HG03571 (cell line): ENCODE data around the gene SUZ12.
"Not testable (repeated sequence)": the region's sequence is repeated elsewhere in the genome, so short reads cannot be mapped to it uniquely, and the experiment has no call there.

Experiments used
- ATAC-seq: cut with Tn5 transposase; IDR thresholded peaks from one replicate; pipeline ENCODE4 v1.9.1; 2021; ENCODE audit not compliant: unreplicated experiment

SUZ12 gene

GRCh38 chr17:31942396-31942795 lies 5.6 kb downstream of the SUZ12 start:
- not testable (repeated sequence) for ATAC-seq

GRCh38 chr17:31951953-31952352 lies 15.1 kb downstream of the SUZ12 start:
- ATAC-seq: not testable (repeated sequence)

GRCh38 chr17:31964131-31964530 lies 27.3 kb downstream of the SUZ12 start:
- ATAC-seq: not testable (repeated sequence)

GRCh38 chr17:31967648-31968047 lies 30.8 kb downstream of the SUZ12 start:
- ATAC-seq: no peak

- not testable (repeated sequence) for ATAC-seq
Measured at GRCh38 chr17:31970416-31970815, 33.6 kb downstream of the SUZ12 start.

- not testable (repeated sequence) for ATAC-seq
Measured at GRCh38 chr17:31974269-31975071, 37.7 kb downstream of the SUZ12 start.

- not testable (repeated sequence) for ATAC-seq
Measured at GRCh38 chr17:31975391-31975790, 38.6 kb downstream of the SUZ12 start.

- not testable (repeated sequence) for ATAC-seq
Measured at GRCh38 chr17:31991821-31992220, 55.0 kb downstream of the SUZ12 start.

GRCh38 chr17:31997005-31997404 lies 60.2 kb downstream of the SUZ12 start:
- ATAC-seq: no peak

- peak; percentile 66 for ATAC-seq
Measured at GRCh38 chr17:32006957-32007462, 70.2 kb downstream of the SUZ12 start, which contains the start of gene LRRC37B. Gene LRRC37B, plus strand, starts transcription at chr17:32007383. Its CDS starts 14,010 bp downstream, at chr17:32021393.

GRCh38 chr17:32007463-32008298 lies 70.9 kb downstream of the SUZ12 start:
- peak; percentile 20 for ATAC-seq

GRCh38 chr17:32009262-32009542 lies 72.4 kb downstream of the SUZ12 start:
- no peak for ATAC-seq

GRCh38 chr17:32010114-32010513 lies 73.3 kb downstream of the SUZ12 start:
- no peak for ATAC-seq

- ATAC-seq: no peak
Measured at GRCh38 chr17:32015245-32016013, 78.6 kb downstream of the SUZ12 start.

GRCh38 chr17:32016231-32016630 lies 79.4 kb downstream of the SUZ12 start:
- ATAC-seq: no peak

- no peak for ATAC-seq
Measured at GRCh38 chr17:32019228-32019627, 82.4 kb downstream of the SUZ12 start.

- no peak for ATAC-seq
Measured at GRCh38 chr17:32020943-32021614, 84.3 kb downstream of the SUZ12 start.

- no peak for ATAC-seq
Measured at GRCh38 chr17:32021615-32021955, 84.8 kb downstream of the SUZ12 start.

- not testable (repeated sequence) for ATAC-seq
Measured at GRCh38 chr17:32022554-32022953, 85.7 kb downstream of the SUZ12 start.

- not testable (repeated sequence) for ATAC-seq
Measured at GRCh38 chr17:32027271-32027670, 90.5 kb downstream of the SUZ12 start.

GRCh38 chr17:32033223-32033622 lies 96.4 kb downstream of the SUZ12 start:
- no peak for ATAC-seq
